Measurements from ENCODE around the gene TERT.

DNA sequence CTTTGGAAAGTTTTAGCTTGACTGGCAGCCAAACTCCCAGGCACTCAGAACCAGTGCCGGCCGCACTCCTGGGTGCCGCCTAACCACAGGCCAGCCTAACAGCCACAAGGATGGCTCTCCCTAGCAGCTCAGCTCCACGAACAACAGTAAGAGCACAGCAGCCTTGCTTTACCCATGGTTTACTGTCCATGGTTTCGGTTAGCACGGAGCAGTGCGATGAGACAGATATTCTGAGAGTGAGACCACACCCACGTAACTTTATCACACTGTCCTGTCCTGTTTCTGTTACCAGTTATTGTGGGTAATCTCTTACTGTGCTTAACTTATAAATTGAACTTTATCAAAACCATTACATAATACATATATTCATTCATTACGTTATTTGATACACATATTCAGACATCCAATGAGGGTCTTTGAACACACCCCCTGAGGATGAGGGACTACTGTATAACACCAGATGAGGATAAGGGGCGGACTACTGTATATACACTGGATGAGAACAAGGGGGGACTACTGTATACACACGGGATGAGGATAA lies 37.7 kb upstream of the TERT start:
- TF ChIP-seq, protein P1, sequence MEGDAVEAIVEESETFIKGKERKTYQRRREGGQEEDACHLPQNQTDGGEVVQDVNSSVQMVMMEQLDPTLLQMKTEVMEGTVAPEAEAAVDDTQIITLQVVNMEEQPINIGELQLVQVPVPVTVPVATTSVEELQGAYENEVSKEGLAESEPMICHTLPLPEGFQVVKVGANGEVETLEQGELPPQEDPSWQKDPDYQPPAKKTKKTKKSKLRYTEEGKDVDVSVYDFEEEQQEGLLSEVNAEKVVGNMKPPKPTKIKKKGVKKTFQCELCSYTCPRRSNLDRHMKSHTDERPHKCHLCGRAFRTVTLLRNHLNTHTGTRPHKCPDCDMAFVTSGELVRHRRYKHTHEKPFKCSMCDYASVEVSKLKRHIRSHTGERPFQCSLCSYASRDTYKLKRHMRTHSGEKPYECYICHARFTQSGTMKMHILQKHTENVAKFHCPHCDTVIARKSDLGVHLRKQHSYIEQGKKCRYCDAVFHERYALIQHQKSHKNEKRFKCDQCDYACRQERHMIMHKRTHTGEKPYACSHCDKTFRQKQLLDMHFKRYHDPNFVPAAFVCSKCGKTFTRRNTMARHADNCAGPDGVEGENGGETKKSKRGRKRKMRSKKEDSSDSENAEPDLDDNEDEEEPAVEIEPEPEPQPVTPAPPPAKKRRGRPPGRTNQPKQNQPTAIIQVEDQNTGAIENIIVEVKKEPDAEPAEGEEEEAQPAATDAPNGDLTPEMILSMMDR (IDR thresholded peaks at IDR 0.05): no peak
- TF ChIP-seq POLR2A (IDR thresholded peaks at IDR 0.05): no peak
